T follicular helper cell (primary cell): ENCODE data around the gene ABCC9.

Experiments
- DNase-seq: peaks from one replicate; pipeline ENCODE4 v3.0.0-alpha.2; 2020; ENCODE audit warnings: low read depth
- total RNA-seq, 2 experiments: gene quantifications; one replicate each; lab custom pipeline; 2026; lab: John Stamatoyannopoulos, UW

ABCC9 gene
- total RNA-seq, result 0 reads per million in 2 experiments

GRCh38 chr12:21940549-21941505, at the start of gene ABCC9:
ABCC9 (minus strand) TSS chr12:21941426; CDS start chr12:21936674, 4,752 bp downstream.
- no peak for DNase-seq

DNA sequence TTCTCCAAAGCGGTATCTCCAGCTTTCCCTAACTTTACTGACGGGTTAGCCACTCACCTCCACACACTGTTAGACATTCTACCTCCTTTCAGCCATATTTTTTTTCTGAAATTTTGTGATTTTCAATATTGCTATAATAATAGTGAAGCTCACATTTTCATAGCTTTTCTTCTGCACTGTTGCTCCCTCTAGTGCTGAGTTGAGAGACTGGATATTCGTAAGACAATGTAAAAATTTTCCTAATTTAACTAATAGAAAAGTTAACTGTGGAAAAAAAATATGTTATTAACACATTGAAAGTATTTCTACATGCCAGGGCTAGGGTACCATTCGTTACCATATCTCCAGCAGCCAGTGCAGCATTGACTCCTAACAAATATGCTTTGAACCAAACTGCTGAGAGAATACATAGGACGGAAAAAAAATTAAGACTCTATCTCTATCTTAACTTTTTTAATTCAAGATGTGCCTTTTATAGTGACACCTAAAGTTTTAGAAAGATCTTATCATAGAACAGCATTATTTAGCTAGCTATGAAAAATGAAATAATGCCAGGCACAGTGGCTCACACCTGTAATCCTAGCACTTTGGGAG, 48.7 kb upstream of the ABCC9 start:
- DNase-seq, result no peak

GRCh38 chr12:21988619-21989018, 47.4 kb upstream of the ABCC9 start:
- DNase-seq, result no peak

GRCh38 chr12:21987755-21988154, 46.5 kb upstream of the ABCC9 start:
- no peak for DNase-seq

DNA sequence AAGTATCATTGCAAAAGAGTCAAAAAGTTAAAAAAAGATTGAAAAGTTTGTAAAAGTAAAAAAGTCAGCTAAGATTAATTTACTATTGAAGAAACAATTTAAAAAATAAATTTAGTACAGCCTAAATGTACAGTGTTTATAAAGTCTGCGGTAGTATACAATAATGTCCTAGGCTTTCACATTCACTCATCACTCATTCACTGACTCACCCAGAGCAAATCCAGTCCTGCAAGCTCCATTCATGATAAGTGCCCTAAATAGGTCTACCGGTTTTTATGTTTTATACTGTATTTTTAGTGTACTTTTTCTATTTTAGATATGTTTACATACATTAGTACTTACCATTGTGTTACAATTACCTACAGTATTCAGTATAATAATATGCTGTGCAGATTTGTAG, 43.9 kb upstream of the ABCC9 start:
- no peak for DNase-seq

- no peak for DNase-seq
Measured at GRCh38 chr12:21984375-21984774, 43.1 kb upstream of the ABCC9 start.

DNA sequence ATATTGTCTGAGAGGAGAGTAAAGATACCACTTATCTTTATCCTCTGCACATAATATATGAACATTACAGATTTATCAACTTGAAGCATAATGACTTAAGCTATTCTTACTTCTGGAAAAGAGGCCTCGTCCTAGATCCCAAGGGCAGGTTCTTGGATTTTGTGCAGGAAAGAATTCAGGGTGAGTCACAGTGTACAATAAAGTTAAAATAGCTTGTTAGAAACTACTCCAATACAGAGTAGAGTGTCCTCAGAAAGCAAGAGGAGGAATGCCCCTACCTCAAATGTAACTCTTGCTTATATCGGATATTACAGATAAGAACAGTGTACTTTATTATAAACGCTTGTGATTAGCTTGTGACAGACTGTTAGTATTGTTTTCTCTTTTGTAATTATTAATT, 41.9 kb upstream of the ABCC9 start:
- DNase-seq, result no peak

- no peak for DNase-seq
Measured at GRCh38 chr12:21980544-21980943, 39.3 kb upstream of the ABCC9 start.

DNA sequence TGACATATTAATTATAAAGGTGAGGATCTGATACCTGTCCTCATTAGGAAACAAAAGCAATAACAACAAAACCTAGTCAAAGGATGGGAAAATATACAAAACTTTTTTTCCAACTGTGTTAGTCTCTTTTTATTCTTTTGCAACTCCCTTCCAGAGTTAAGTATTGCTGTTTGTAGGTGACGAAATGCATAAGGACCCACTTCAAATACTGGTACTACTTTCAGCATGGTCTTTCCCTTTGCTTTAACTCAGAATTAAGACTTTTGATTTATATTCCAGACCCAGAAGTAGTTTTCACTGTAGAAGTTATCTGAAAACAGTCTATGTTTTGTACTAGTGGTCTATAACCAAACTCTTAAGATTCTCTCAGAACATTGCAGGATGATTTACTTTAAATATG, 34.1 kb upstream of the ABCC9 start:
- DNase-seq, result no peak

GRCh38 chr12:21973221-21973620, 32.0 kb upstream of the ABCC9 start:
- DNase-seq, result no peak

DNA sequence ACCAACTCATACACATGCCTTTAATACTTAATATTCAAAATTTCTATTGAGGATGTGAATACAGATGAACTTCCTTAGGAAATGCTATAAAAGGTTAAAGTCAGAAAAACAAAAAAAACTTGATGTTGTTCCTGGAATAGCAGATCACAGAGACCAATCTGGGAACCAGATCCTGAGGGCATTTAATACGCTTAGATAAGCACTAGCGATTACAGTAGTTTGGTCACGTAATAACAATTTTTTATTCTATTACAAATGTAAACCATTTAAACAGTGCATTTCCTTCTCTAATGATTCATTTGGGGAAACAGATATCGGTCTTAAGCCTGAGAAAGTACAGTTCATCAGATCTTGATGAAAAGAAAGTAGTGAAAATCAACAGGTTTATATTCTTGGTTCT, 30.8 kb upstream of the ABCC9 start:
- DNase-seq, result no peak

GRCh38 chr12:21971344-21971743, 30.1 kb upstream of the ABCC9 start:
- no peak for DNase-seq

GRCh38 chr12:21962821-21963220, 21.6 kb upstream of the ABCC9 start:
- DNase-seq, result no peak

DNA sequence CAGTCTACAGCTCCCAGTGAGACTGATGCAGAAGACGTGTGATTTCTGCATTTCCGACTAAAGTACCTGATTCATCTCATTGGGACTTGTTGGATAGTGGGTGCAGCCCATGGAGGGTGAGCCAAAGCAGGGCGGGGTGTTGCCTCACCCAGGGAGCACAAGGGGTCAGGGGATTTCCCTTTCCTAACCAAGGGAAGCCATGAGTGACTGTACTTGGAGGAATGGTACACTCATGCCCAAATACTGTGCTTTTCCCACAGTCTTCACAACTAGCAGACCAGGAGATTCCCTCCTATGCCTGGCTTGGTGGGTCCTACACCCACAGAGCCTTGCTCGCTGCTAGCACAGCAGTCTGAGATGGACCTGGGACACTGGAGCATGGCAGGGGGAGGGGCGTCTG, 21.0 kb upstream of the ABCC9 start:
- no peak for DNase-seq

DNA sequence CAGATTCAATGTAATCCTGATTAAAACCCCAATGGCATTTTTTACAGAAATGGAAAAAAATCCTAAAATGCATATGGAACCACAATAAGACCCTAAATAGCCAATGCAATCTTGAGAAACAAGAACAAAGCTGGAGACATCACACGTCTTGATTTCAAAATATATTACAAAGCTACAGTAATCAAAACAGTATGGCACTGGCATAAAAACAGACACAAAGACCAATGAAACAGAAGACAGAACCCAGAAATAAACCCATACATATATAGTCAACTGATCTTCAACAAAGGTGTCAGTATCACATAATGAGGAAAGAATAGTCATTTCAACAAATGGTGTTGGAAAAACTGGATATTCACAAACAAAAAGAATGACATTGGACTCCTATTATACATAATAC, 9.4 kb upstream of the ABCC9 start:
- DNase-seq, result no peak

DNA sequence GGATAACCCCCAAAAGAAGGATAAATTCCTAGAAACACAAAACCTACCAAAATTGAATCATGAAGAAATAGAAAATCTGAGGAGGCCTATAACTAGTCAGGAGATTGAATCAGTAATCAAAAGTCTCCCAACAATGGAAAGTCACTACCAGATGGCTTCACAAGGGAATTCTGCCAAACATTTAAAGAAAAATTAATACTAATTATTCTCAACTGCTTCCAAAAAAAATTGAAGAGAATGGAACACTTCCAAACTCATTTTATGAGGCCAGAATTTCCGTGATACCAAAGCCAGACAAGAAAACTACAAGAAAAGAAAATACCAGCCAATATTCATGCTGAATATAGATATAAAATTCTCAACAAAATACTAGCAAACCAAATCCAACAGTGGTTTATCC, 7.8 kb upstream of the ABCC9 start:
- no peak for DNase-seq

GRCh38 chr12:21946983-21947382, 5.8 kb upstream of the ABCC9 start:
- no peak for DNase-seq

- no peak for DNase-seq
Measured at GRCh38 chr12:21945002-21945401, 3.8 kb upstream of the ABCC9 start.

DNA sequence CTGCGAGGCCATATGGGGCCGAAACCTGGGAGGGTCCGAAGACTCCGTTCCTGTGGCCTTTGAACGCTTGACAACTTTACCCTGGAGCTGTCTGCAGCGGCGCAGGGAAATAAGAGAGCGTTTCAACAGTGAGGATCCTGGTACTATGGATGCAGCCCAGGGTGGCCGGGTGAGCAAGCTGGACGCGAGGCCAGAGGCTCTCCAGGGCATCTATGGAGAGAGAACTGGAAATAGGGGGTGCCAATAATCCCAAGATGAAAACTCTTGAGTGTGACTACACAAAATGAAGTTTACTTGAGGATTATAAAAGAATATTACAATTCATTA, 1.1 kb upstream of the ABCC9 start:
- DNase-seq, result no peak

- DNase-seq, result no peak
Measured at GRCh38 chr12:21941506-21942376, 515 bp upstream of the ABCC9 start.

GRCh38 chr12:21939435-21939834, 1.8 kb downstream of the ABCC9 start:
- no peak for DNase-seq

- no peak for DNase-seq
Measured at GRCh38 chr12:21938879-21939278, 2.3 kb downstream of the ABCC9 start.

GRCh38 chr12:21934173-21934572, 7.1 kb downstream of the ABCC9 start:
- no peak for DNase-seq
